HL-60 (cell line): Measurements from ENCODE around the gene OSBPL10.

Source experiments
- DNase-seq, 2 experiments: peaks; one replicate each; pipeline ENCODE4 v3.0.0-alpha.2; 2010 to 2020; ENCODE audit warnings: low read depth in 1 of 2, low spot score in 1 of 2
- H3K27ac ChIP-seq: fragments of 250-450 bp; sonication (Bioruptor Pico); replicated peaks from 2 replicates; pipeline ENCODE4 v1.5.1; 2020; ENCODE audit warnings: mild to moderate bottlenecking, moderate library complexity
- H3K27me3 ChIP-seq: fragments of 250-450 bp; sonication (Bioruptor Pico); 2 replicates; pipeline ENCODE4 v1.5.1; 2021; ENCODE audit warnings: mild to moderate bottlenecking, moderate library complexity; ENCODE audit not compliant: insufficient read depth, poor library complexity, severe bottlenecking
- H3K4me3 ChIP-seq: replicated peaks from 2 replicates; pipeline ENCODE4 v1.5.1; 2011; ENCODE audit warnings: mild to moderate bottlenecking, control low read depth, low read length; ENCODE audit not compliant: insufficient read depth
- GABPA ChIP-seq: IDR thresholded peaks from 2 replicates; pipeline ENCODE4 v1.6.1; 2012; ENCODE audit warnings: low read depth
- POLR2AphosphoS5 ChIP-seq: IDR thresholded peaks from 2 replicates; pipeline ENCODE4 v1.6.1; 2012; ENCODE audit warnings: low read depth
- SPI1 ChIP-seq: IDR thresholded peaks from 2 replicates; pipeline ENCODE4 v1.6.1; 2012; ENCODE audit warnings: low read depth, mild to moderate bottlenecking, borderline replicate concordance
- TF ChIP-seq, protein P1 (sequence below): IDR thresholded peaks from one replicate; pipeline ENCODE4 v1.5.1; 2011; ENCODE audit warnings: low read length, control low read depth, inconsistent platforms; ENCODE audit not compliant: insufficient read depth
- TF ChIP-seq, protein P2 (sequence below): IDR thresholded peaks from 2 replicates; pipeline ENCODE4 v1.6.1; 2012; ENCODE audit warnings: low read depth; ENCODE audit not compliant: insufficient replicate concordance

OSBPL10 gene

DNA sequence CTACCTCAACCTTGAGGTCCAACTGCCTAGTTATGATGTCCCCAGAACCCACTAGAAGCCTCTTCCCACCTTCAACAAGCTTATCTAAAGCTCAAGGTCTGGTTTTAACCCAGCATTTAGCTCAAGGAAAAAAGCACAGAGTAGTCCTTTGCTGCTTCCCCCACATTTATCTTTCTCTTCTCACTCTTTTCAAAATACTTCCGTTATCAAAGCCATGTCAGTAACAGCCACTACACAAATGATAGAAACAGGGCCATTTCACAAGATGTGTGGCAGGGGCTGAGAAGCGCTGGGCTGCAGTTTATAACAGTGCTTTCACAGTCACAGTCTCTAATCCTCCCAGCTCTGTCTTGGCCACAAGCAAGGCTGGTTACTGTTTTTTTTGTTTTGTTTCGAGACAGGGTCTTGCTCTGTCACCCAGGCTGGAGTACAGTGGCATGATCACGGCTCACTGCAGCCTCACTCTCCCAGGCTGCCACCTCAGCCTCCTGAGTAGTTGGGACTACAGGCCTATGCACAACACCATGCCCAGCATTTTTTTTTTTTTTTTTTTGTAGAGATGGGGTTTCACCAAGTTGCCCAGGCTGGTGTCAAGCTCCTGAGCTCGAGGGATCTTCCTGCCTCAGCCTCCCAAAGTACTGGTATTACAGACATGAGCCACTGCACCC, 218.8 kb downstream of the OSBPL10 start:
- no peaks in the 10 kb centered on the region for H3K27me3 ChIP-seq
- peak overlapping the region; percentile 28 for H3K27ac ChIP-seq
- DNase-seq: peak in 1 of 2 experiments; percentile 37
- TF ChIP-seq, protein P1, sequence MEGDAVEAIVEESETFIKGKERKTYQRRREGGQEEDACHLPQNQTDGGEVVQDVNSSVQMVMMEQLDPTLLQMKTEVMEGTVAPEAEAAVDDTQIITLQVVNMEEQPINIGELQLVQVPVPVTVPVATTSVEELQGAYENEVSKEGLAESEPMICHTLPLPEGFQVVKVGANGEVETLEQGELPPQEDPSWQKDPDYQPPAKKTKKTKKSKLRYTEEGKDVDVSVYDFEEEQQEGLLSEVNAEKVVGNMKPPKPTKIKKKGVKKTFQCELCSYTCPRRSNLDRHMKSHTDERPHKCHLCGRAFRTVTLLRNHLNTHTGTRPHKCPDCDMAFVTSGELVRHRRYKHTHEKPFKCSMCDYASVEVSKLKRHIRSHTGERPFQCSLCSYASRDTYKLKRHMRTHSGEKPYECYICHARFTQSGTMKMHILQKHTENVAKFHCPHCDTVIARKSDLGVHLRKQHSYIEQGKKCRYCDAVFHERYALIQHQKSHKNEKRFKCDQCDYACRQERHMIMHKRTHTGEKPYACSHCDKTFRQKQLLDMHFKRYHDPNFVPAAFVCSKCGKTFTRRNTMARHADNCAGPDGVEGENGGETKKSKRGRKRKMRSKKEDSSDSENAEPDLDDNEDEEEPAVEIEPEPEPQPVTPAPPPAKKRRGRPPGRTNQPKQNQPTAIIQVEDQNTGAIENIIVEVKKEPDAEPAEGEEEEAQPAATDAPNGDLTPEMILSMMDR: no peak
- TF ChIP-seq, protein P2, sequence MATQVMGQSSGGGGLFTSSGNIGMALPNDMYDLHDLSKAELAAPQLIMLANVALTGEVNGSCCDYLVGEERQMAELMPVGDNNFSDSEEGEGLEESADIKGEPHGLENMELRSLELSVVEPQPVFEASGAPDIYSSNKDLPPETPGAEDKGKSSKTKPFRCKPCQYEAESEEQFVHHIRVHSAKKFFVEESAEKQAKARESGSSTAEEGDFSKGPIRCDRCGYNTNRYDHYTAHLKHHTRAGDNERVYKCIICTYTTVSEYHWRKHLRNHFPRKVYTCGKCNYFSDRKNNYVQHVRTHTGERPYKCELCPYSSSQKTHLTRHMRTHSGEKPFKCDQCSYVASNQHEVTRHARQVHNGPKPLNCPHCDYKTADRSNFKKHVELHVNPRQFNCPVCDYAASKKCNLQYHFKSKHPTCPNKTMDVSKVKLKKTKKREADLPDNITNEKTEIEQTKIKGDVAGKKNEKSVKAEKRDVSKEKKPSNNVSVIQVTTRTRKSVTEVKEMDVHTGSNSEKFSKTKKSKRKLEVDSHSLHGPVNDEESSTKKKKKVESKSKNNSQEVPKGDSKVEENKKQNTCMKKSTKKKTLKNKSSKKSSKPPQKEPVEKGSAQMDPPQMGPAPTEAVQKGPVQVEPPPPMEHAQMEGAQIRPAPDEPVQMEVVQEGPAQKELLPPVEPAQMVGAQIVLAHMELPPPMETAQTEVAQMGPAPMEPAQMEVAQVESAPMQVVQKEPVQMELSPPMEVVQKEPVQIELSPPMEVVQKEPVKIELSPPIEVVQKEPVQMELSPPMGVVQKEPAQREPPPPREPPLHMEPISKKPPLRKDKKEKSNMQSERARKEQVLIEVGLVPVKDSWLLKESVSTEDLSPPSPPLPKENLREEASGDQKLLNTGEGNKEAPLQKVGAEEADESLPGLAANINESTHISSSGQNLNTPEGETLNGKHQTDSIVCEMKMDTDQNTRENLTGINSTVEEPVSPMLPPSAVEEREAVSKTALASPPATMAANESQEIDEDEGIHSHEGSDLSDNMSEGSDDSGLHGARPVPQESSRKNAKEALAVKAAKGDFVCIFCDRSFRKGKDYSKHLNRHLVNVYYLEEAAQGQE: no peak
- TF ChIP-seq SPI1 (no peak), POLR2AphosphoS5 (no peak), GABPA (no peak)
- H3K4me3 ChIP-seq: no peak overlapping the region

DNA sequence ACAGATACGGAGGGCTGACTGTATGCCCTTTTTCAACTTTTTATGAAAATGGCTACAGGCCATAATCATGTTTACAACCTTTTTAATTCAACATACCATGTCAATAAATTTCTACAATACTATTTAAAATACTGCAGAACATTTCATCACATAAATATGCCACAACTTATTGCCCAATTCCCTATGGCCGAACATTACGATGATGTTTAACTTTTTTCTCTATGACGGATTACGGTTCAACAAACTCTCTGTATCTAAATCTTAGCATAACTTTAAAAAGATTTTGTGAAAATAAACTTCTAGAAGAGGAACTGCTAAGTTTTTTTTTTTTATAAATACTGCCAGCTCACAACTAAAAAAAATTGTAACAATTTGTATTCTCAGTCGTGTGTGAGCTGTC, 220.4 kb downstream of the OSBPL10 start:
- Histone ChIP-seq H3K27me3 (no peaks in the 10 kb centered on the region), H3K27ac (no peak overlapping the region), H3K4me3 (no peak overlapping the region)
- no peak for DNase-seq
- TF ChIP-seq GABPA (no peak), SPI1 (no peak), POLR2AphosphoS5 (no peak)
- TF ChIP-seq, protein P1: no peak
- TF ChIP-seq, protein P2: no peak

DNA sequence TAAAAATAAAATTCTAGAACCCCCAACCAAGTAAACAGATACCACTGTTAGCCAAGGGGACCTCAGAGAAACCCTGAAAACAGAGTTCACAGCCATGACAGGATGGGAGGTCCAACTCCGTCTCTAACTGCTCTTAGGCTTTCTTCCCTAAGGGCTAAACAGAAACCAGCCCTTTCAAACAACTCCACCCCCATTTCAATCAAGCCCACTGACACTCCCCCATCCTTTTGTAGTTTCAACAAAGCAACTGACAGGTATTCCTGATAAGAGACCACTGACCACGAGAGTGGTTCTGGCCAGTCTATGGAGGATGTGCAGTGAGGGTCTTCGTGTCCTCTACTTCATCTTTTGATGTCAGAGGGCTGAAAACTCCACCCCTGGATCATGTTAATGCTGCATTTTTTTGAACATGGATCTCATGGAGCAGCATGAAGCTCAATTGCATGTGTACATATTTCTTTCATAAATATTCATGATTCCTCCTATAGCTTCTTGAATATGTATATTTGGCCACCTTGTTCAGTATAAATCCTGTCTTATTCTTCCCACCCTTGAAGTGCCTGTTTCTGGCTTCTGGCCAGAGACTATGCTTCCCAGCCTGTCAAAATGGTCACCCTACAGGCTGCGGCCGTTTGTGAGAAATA, 222.6 kb downstream of the OSBPL10 start:
- H3K27me3 ChIP-seq: no peaks in the 10 kb centered on the region
- H3K27ac ChIP-seq: no peak overlapping the region
- DNase-seq: no peak
- H3K4me3 ChIP-seq: no peak overlapping the region
- TF ChIP-seq, protein P2: no peak
